A673 (cell line): Measurements from ENCODE around the gene SYS1. TPM values are rescaled to one million over a fixed set of nuclear protein-coding genes. Genes with fewer than 3 reads are reported as not detected.

ENCODE experiments used
- BruUV-seq: library from RNA; stranded (reverse); fragments of 400-500 nt; replicated peaks from 2 replicates; lab custom pipeline; 2021; lab: Mats Ljungman, UMichigan
- CTCF ChIA-PET: fragments of 300-600 bp; sonication (Branson Sonifier 250); formaldehyde crosslinking; loops from one replicate; lab custom pipeline; 2022; ENCODE audit warnings: antibody characterized with exemption; lab: Charles Lee
- POLR2A ChIA-PET: fragments of 300-600 bp; sonication (Branson Sonifier 250); formaldehyde crosslinking; loops from one replicate; lab custom pipeline; 2022; ENCODE audit warnings: antibody characterized with exemption; ENCODE audit not compliant: low non-redundant PET; lab: Charles Lee
- DNase-seq: peaks from one replicate; pipeline ENCODE4 v3.0.0-alpha.2; 2015; ENCODE audit warnings: low spot score
- H3K27ac ChIP-seq: fragments of 200-600 bp; sonication (generic); 2 replicates; pipeline ENCODE4 v1.5.1; 2016; ENCODE audit warnings: mixed run types, low read depth, mild to moderate bottlenecking, mixed read lengths, antibody characterized with exemption, low read length; ENCODE audit not compliant: poor library complexity, severe bottlenecking
- H3K27me3 ChIP-seq: fragments of 200-600 bp; sonication (generic); replicated peaks from 2 replicates; pipeline ENCODE4 v1.6.1; 2017; ENCODE audit warnings: mixed run types, low read depth, mild to moderate bottlenecking, mixed read lengths, antibody characterized with exemption, low read length; ENCODE audit not compliant: insufficient read depth, poor library complexity
- H3K36me3 ChIP-seq: fragments of 200-600 bp; sonication (generic); 2 replicates; pipeline ENCODE4 v1.6.1; 2016; ENCODE audit warnings: mixed run types, mild to moderate bottlenecking, mixed read lengths, antibody characterized with exemption, low read length; ENCODE audit not compliant: insufficient read depth, poor library complexity, severe bottlenecking
- H3K4me1 ChIP-seq: fragments of 200-600 bp; sonication (generic); 2 replicates; pipeline ENCODE4 v1.6.1; 2017; ENCODE audit warnings: mixed run types, mild to moderate bottlenecking, mixed read lengths, antibody characterized with exemption, low read length; ENCODE audit not compliant: insufficient read depth, poor library complexity, severe bottlenecking
- H3K4me3 ChIP-seq: fragments of 200-600 bp; sonication (generic); 2 replicates; pipeline ENCODE4 v1.5.1; 2016; ENCODE audit warnings: low read depth, mixed run types, mild to moderate bottlenecking, mixed read lengths, low read length; ENCODE audit not compliant: poor library complexity, severe bottlenecking
- H3K9me3 ChIP-seq: fragments of 200-600 bp; sonication (generic); 2 replicates; pipeline ENCODE4 v1.6.1; 2016; ENCODE audit warnings: mixed run types, low read depth, mild to moderate bottlenecking, mixed read lengths, antibody characterized with exemption, low read length; ENCODE audit not compliant: poor library complexity, severe bottlenecking
- CTCF ChIP-seq: fragments of 300-800, 200-600 bp; sonication (generic); conservative IDR thresholded peaks from 2 replicates; pipeline ENCODE4 v1.5.1; 2017; ENCODE audit warnings: low read depth, mild to moderate bottlenecking, antibody characterized with exemption, low read length, moderate library complexity, mixed read lengths
- EZH2 ChIP-seq: fragments of 200-600 bp; sonication (generic); IDR thresholded peaks from 2 replicates; pipeline ENCODE4 v1.6.1; 2017; ENCODE audit warnings: borderline replicate concordance, low read depth, mild to moderate bottlenecking, mixed read lengths, antibody characterized with exemption, low read length; ENCODE audit not compliant: poor library complexity, severe bottlenecking
- intact Hi-C: fragments of 100-400 bp; cut with micrococcal nuclease; formaldehyde crosslinking; loops from one replicate; pipeline ENCODE4 v1.10.0; 2022; ENCODE audit not compliant: unreplicated experiment
- total RNA-seq: library from RNA; stranded (reverse); gene quantifications from 2 replicates; pipeline ENCODE4 v1.2.3, GENCODE V29; 2021

SYS1 gene
- total RNA-seq, 1 experiment from 2014 or later = 22.8 TPM

DNA sequence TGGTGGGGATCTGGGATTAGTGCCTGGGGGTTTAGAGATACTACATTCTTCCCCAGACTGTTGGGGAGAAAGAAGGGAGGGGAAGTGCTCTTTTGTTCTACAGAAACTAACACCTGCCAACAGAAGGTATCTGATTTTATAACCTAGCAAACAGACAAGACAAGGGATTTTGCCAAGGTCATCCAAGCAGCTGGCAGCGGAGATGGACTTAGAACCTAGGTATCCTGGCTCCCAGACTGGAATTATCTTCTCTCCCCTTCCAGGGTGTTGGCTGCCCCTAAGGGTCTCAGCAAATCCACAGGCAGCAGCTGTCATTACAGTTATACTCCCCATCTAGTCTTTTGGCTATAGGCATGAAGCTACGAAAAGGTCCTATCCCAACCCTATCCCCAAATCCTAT, 23.2 kb upstream of the SYS1 start:
- Histone ChIP-seq H3K27ac (no peak overlapping the region), H3K9me3 (no peaks in the 10 kb centered on the region), H3K36me3 (peaks cover 4% of the 10 kb centered on the region), H3K27me3 (no peaks in the 10 kb centered on the region), H3K4me3 (no peak overlapping the region), H3K4me1 (peaks cover 15% of the 10 kb centered on the region)
- ChIA-PET POLR2A (no interaction called here), CTCF (no interaction called here)
- no TSS peak for BruUV-seq
- no peak for TF ChIP-seq EZH2
- TF ChIP-seq CTCF = no peak
- no peak for DNase-seq
- intact Hi-C loops = no loop called here

GRCh38 chr20:45340236-45340847, 22.6 kb upstream of the SYS1 start:
- CTCF ChIA-PET = no interaction called here
- H3K36me3 ChIP-seq = peaks cover 4% of the 10 kb centered on the region
- BruUV-seq = no TSS peak
- H3K27ac ChIP-seq = no peak overlapping the region
- POLR2A ChIA-PET = no interaction called here
- H3K27me3 ChIP-seq = no peaks in the 10 kb centered on the region
- H3K9me3 ChIP-seq = no peaks in the 10 kb centered on the region
- H3K4me3 ChIP-seq = no peak overlapping the region
- intact Hi-C loops = no loop called here
- no peak for DNase-seq
- peaks cover 20% of the 10 kb centered on the region for H3K4me1 ChIP-seq
- TF ChIP-seq CTCF (no peak), EZH2 (no peak)

DNA sequence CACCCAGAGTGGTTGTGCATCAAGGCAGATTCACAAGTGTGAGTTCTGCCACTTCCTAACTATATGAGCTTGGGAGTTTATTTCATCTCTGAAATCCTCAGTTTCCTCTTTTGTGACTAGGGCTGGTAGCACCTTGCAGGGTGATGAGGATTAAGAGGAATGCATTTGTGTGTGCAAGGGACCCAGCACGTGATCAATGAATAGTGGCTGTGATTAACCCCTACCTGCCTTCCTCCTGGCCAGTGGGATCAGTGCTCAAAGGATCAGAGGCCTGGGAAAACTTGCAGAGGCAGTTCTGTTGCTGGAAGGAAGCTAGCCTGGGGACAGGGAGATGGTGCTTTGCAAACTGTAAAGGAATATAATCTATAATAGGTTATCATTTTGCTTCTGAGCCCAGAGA, 22.0 kb upstream of the SYS1 start:
- no peak for DNase-seq
- Histone ChIP-seq H3K36me3 (peaks cover 4% of the 10 kb centered on the region), H3K4me1 (peaks cover 26% of the 10 kb centered on the region), H3K27ac (no peak overlapping the region), H3K27me3 (no peaks in the 10 kb centered on the region), H3K4me3 (no peak overlapping the region), H3K9me3 (no peaks in the 10 kb centered on the region)
- no peak for TF ChIP-seq CTCF
- no peak for TF ChIP-seq EZH2
- intact Hi-C loops = no loop called here
- BruUV-seq = no TSS peak
- CTCF ChIA-PET = no interaction called here
- POLR2A ChIA-PET = no interaction called here
